ENCODE measurements around the gene DAPK1. TPM values are rescaled to one million over a fixed set of nuclear protein-coding genes. Genes with fewer than 3 reads are reported as not detected.

Gene DAPK1
- polyA plus RNA-seq, 1 donor from 2014 or later, result 45.0 TPM

- no peaks in the 10 kb centered on the region for H3K9me2 ChIP-seq (ENCODE audit: insufficient read depth, low read length)
- no peak overlapping the region for H3K4me3 ChIP-seq (ENCODE audit: low read length)
- H4K20me1 ChIP-seq (ENCODE audit: insufficient read depth), result no peaks in the 10 kb centered on the region
- no peaks in the 10 kb centered on the region for H3K79me2 ChIP-seq (replicated peaks; ENCODE audit: insufficient read depth, low read length)
- no peak for TF ChIP-seq REST (IDR thresholded peaks at IDR 0.05; ENCODE audit: borderline replicate concordance)
- no peak for TF ChIP-seq TAF1 (IDR thresholded peaks at IDR 0.05; ENCODE audit: low read depth)
- no peak for TF ChIP-seq EP300 (conservative IDR thresholded peaks at IDR 0.05; ENCODE audit: poor library complexity, severe bottlenecking)
- TF ChIP-seq EZH2 (IDR thresholded peaks at IDR 0.05; ENCODE audit: borderline replicate concordance, insufficient read depth, low read length, poor library complexity, severe bottlenecking), result no peak
- no peak for TF ChIP-seq POLR2AphosphoS5 (IDR thresholded peaks at IDR 0.05)
- no peak for TF ChIP-seq RAD21 (conservative IDR thresholded peaks at IDR 0.05)
- no peak for TF ChIP-seq MXI1 (conservative IDR thresholded peaks at IDR 0.05; ENCODE audit: poor library complexity, severe bottlenecking)
- no peak for TF ChIP-seq SMC3 (conservative IDR thresholded peaks at IDR 0.05; ENCODE audit: poor library complexity)
- no peak for TF ChIP-seq CTCF (IDR thresholded peaks at IDR 0.05; ENCODE audit: poor library complexity, severe bottlenecking)
- H2AFZ ChIP-seq (ENCODE audit: low read depth, low read length), result no peak overlapping the region
- no peak overlapping the region for H3K9ac ChIP-seq (ENCODE audit: low read length)
- no peaks in the 10 kb centered on the region for H3K36me3 ChIP-seq (ENCODE audit: insufficient read depth, low read length)
- no peaks in the 10 kb centered on the region for H3F3A ChIP-seq (ENCODE audit: insufficient read depth, low read length, poor library complexity, severe bottlenecking)
- H3K4me2 ChIP-seq (ENCODE audit: low read length), result no peak overlapping the region
- H3K9me3 ChIP-seq (ENCODE audit: low read length), result no peaks in the 10 kb centered on the region
- H3K27me3 ChIP-seq (ENCODE audit: insufficient read depth, low read depth, low read length), result no peaks in the 10 kb centered on the region
- H3K27ac ChIP-seq (ENCODE audit: low read length), result no peak overlapping the region
Measured at GRCh38 chr9:87659534-87660419, 162.1 kb downstream of the DAPK1 start.

GRCh38 chr9:87661241-87661640 is 163.6 kb downstream of the DAPK1 start:
- no peaks in the 10 kb centered on the region for H3K36me3 ChIP-seq (ENCODE audit: insufficient read depth, low read length)
- no peaks in the 10 kb centered on the region for H3K9me2 ChIP-seq (ENCODE audit: insufficient read depth, low read length)
- TF ChIP-seq RAD21 (conservative IDR thresholded peaks at IDR 0.05) (no peak), SMC3 (conservative IDR thresholded peaks at IDR 0.05; ENCODE audit: poor library complexity) (no peak)
- no peak overlapping the region for H2AFZ ChIP-seq (ENCODE audit: low read depth, low read length)
- H3F3A ChIP-seq (ENCODE audit: insufficient read depth, low read length, poor library complexity, severe bottlenecking), result no peaks in the 10 kb centered on the region
- H3K4me2 ChIP-seq (ENCODE audit: low read length), result no peak overlapping the region
- H3K9ac ChIP-seq (ENCODE audit: low read length), result no peak overlapping the region
- no peaks in the 10 kb centered on the region for H4K20me1 ChIP-seq (ENCODE audit: insufficient read depth)
- no peaks in the 10 kb centered on the region for H3K79me2 ChIP-seq (replicated peaks; ENCODE audit: insufficient read depth, low read length)
- H3K9me3 ChIP-seq (ENCODE audit: low read length), result no peaks in the 10 kb centered on the region
- H3K4me3 ChIP-seq (ENCODE audit: low read length), result no peak overlapping the region
- no peak overlapping the region for H3K27ac ChIP-seq (ENCODE audit: low read length)
- no peaks in the 10 kb centered on the region for H3K27me3 ChIP-seq (ENCODE audit: insufficient read depth, low read depth, low read length)
